ENCODE data around the gene NPB.
A peak's percentile ranks its signal among the peaks of the same experiment; 100 is the strongest.

NPB gene

DNA sequence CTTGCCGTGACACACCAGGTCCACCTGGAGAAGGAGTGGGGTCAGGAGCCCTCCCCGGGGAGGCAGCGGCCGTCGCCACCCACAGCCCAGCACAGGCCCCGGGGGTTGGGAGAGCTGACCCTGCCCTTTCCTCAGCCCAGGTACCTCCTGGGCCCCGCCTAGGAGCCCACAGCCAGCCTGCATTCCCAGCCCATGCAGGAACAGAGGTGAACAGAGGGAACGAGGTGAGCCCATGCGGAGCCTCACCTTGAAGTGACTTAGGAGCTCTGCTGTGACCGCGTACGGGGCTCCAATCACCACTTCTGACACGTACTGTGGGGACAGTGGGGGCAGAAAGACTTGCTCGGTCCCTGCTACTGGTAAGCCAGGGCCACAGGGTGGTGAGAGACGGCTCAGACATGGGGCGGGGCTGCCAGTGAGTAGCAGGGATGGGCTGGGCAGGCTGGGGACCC lies 3.4 kb downstream of the NPB start:
- peaks cover 14% of the 10 kb centered on the region for H3K79me2 ChIP-seq (ENCODE audit: low read length)
- no peak for DNase-seq
- TF ChIP-seq, protein P1, sequence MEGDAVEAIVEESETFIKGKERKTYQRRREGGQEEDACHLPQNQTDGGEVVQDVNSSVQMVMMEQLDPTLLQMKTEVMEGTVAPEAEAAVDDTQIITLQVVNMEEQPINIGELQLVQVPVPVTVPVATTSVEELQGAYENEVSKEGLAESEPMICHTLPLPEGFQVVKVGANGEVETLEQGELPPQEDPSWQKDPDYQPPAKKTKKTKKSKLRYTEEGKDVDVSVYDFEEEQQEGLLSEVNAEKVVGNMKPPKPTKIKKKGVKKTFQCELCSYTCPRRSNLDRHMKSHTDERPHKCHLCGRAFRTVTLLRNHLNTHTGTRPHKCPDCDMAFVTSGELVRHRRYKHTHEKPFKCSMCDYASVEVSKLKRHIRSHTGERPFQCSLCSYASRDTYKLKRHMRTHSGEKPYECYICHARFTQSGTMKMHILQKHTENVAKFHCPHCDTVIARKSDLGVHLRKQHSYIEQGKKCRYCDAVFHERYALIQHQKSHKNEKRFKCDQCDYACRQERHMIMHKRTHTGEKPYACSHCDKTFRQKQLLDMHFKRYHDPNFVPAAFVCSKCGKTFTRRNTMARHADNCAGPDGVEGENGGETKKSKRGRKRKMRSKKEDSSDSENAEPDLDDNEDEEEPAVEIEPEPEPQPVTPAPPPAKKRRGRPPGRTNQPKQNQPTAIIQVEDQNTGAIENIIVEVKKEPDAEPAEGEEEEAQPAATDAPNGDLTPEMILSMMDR (IDR thresholded peaks at IDR 0.05; ENCODE audit: low read length): no peak
- no peak for TF ChIP-seq EZH2 (optimal IDR thresholded peaks at IDR 0.05; ENCODE audit: low read depth, low read length)
- TF ChIP-seq EZH2phosphoT487 (IDR thresholded peaks at IDR 0.05; ENCODE audit: low read length): no peak
- no peak overlapping the region for H2AFZ ChIP-seq (ENCODE audit: low read length)
- H3F3A ChIP-seq (ENCODE audit: insufficient read depth, low read length): no peaks in the 10 kb centered on the region; the same call in 1 of the 2 replicates
- H3K9me3 ChIP-seq (replicated peaks; ENCODE audit: insufficient read depth, low read length): no peaks in the 10 kb centered on the region
- H3K4me3 ChIP-seq (ENCODE audit: low read length): no peak overlapping the region
- no peaks in the 10 kb centered on the region for H3K36me3 ChIP-seq (replicated peaks; ENCODE audit: insufficient read depth, low read length)
- H3K27ac ChIP-seq (ENCODE audit: low read length): no peak overlapping the region
- no peaks in the 10 kb centered on the region for H3K9me2 ChIP-seq (replicated peaks; ENCODE audit: insufficient read depth, low read length)
- no peaks in the 10 kb centered on the region for H4K20me1 ChIP-seq (ENCODE audit: insufficient read depth, low read length)
- H3K9ac ChIP-seq (ENCODE audit: low read length): no peak overlapping the region
- H3K4me2 ChIP-seq (ENCODE audit: low read depth, low read length): no peak overlapping the region
- peaks cover 7% of the 10 kb centered on the region for H3K4me1 ChIP-seq (ENCODE audit: low read length)
- H3K27me3 ChIP-seq (replicated peaks; ENCODE audit: insufficient read depth, low read length): no peaks in the 10 kb centered on the region; the same call in 1 of the 2 replicates

DNA sequence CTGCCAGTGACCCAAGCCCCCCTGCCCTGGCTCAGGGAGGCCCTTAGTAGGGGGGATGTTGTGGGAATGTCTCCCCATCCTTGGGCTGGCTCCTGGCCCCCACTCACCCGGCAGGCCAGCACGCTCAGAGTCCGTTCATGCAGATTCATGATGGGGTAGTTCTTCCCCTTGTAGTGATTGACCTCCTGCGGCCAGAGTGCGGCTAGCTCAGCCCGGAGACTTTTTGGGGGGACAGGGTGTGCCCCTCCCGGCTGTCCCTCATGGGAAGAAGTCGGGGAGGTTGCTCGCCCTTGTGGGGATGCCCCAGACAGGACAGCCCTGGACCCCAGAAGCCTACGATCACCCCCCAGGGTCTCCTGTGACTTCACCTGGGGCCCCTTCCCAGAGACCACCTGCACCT lies 4.0 kb downstream of the NPB start:
- Histone ChIP-seq H3K4me1 (ENCODE audit: low read length) (peaks cover 7% of the 10 kb centered on the region), H3K4me2 (ENCODE audit: low read depth, low read length) (no peak overlapping the region), H4K20me1 (ENCODE audit: insufficient read depth, low read length) (no peaks in the 10 kb centered on the region), H3K9me2 (replicated peaks; ENCODE audit: insufficient read depth, low read length) (no peaks in the 10 kb centered on the region), H3K36me3 (replicated peaks; ENCODE audit: insufficient read depth, low read length) (no peaks in the 10 kb centered on the region), H3K27ac (ENCODE audit: low read length) (no peak overlapping the region), H2AFZ (ENCODE audit: low read length) (no peak overlapping the region), H3K27me3 (replicated peaks; ENCODE audit: insufficient read depth, low read length) (no peaks in the 10 kb centered on the region; the same call in 1 of the 2 replicates), H3K79me2 (ENCODE audit: low read length) (peaks cover 18% of the 10 kb centered on the region), H3K4me3 (ENCODE audit: low read length) (no peak overlapping the region), H3K9me3 (replicated peaks; ENCODE audit: insufficient read depth, low read length) (no peaks in the 10 kb centered on the region), H3K9ac (ENCODE audit: low read length) (no peak overlapping the region), H3F3A (ENCODE audit: insufficient read depth, low read length) (no peaks in the 10 kb centered on the region; the same call in 1 of the 2 replicates)
- TF ChIP-seq, protein P1 (IDR thresholded peaks at IDR 0.05; ENCODE audit: low read length): no peak
- no peak for TF ChIP-seq EZH2phosphoT487 (IDR thresholded peaks at IDR 0.05; ENCODE audit: low read length)
- TF ChIP-seq EZH2 (optimal IDR thresholded peaks at IDR 0.05; ENCODE audit: low read depth, low read length): no peak
- no peak for DNase-seq

DNA sequence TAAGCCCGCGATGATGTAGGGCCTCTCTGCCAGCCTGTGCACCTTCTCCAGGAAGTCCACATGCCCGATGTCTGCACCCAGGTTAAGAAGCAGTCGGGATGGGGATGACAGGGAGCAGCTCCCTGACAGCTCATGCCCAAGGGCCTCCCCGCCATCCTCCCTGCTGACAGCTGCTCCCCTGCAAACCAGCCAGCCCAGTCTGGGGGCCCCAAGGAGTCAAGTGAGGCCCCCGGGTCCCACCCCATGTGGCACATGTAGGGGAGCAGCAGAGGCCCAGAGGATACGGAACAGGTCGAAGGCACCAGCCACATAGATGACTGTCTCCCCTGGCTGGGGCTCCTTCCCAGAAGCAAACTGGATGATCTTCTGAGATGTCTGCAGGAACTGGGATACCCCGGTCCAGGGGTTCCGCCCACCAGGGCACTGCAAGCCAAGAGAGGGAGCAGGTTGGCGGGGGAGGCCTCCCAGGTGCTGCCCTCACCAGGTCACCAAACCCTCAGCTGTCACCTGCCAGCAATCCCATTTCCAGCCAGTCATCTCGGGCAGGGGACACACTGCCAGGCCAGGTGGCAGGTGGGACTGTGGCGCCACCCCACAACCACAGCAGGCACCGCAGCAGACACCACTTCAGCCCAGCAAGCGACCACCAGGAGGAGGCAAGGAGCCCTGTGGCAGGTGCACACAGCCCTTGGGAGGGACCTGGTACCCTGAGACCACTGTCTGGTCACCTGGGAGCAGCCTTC lies 4.6 kb downstream of the NPB start:
- H3K79me2 ChIP-seq (ENCODE audit: low read length): peaks cover 18% of the 10 kb centered on the region
- no peaks in the 10 kb centered on the region; the same call in 1 of the 2 replicates for H3F3A ChIP-seq (ENCODE audit: insufficient read depth, low read length)
- H3K27ac ChIP-seq (ENCODE audit: low read length): no peak overlapping the region
- H3K27me3 ChIP-seq (replicated peaks; ENCODE audit: insufficient read depth, low read length): no peaks in the 10 kb centered on the region; the same call in 1 of the 2 replicates
- H2AFZ ChIP-seq (ENCODE audit: low read length): no peak overlapping the region
- no peak for DNase-seq
- no peaks in the 10 kb centered on the region for H4K20me1 ChIP-seq (ENCODE audit: insufficient read depth, low read length)
- TF ChIP-seq, protein P1 (IDR thresholded peaks at IDR 0.05; ENCODE audit: low read length): peak; percentile 15; the same call in 1 of the 2 replicates
- no peak for TF ChIP-seq EZH2 (optimal IDR thresholded peaks at IDR 0.05; ENCODE audit: low read depth, low read length)
- H3K9ac ChIP-seq (ENCODE audit: low read length): no peak overlapping the region
- H3K36me3 ChIP-seq (replicated peaks; ENCODE audit: insufficient read depth, low read length): no peaks in the 10 kb centered on the region
- no peaks in the 10 kb centered on the region for H3K9me2 ChIP-seq (replicated peaks; ENCODE audit: insufficient read depth, low read length)
- H3K4me1 ChIP-seq (ENCODE audit: low read length): peaks cover 7% of the 10 kb centered on the region
- no peaks in the 10 kb centered on the region for H3K9me3 ChIP-seq (replicated peaks; ENCODE audit: insufficient read depth, low read length)
- no peak overlapping the region for H3K4me2 ChIP-seq (ENCODE audit: low read depth, low read length)
- H3K4me3 ChIP-seq (ENCODE audit: low read length): no peak overlapping the region
